ENCODE data around the gene DYNC2H1.

The DYNC2H1 gene

GRCh38 chr11:103378931-103379330, 269.7 kb downstream of the DYNC2H1 start:
- DNase-seq: no peak

GRCh38 chr11:103380031-103380430, 270.8 kb downstream of the DYNC2H1 start:
- no peak for DNase-seq

GRCh38 chr11:103384652-103385051, 275.4 kb downstream of the DYNC2H1 start:
- DNase-seq: no peak

- DNase-seq: no peak
Measured at GRCh38 chr11:103395612-103396011, 286.4 kb downstream of the DYNC2H1 start.

GRCh38 chr11:103396237-103396636, 287.0 kb downstream of the DYNC2H1 start:
- DNase-seq: no peak

- no peak for DNase-seq
Measured at GRCh38 chr11:103397369-103397768, 288.1 kb downstream of the DYNC2H1 start.

GRCh38 chr11:103398829-103399228, 289.6 kb downstream of the DYNC2H1 start:
- no peak for DNase-seq

- no peak for DNase-seq
Measured at GRCh38 chr11:103406357-103406756, 297.1 kb downstream of the DYNC2H1 start.

- DNase-seq: no peak
Measured at GRCh38 chr11:103407641-103408040, 298.4 kb downstream of the DYNC2H1 start.

GRCh38 chr11:103413266-103413888, 304.2 kb downstream of the DYNC2H1 start:
- DNase-seq: no peak

- no peak for DNase-seq
Measured at GRCh38 chr11:103418014-103418413, 308.8 kb downstream of the DYNC2H1 start.

GRCh38 chr11:103420593-103420992, 311.4 kb downstream of the DYNC2H1 start:
- no peak for DNase-seq

GRCh38 chr11:103433386-103434072, 324.3 kb downstream of the DYNC2H1 start:
- DNase-seq: no peak

- no peak for DNase-seq
Measured at GRCh38 chr11:103434073-103434411, 324.8 kb downstream of the DYNC2H1 start.

GRCh38 chr11:103436131-103436770, 327.0 kb downstream of the DYNC2H1 start:
- no peak for DNase-seq

GRCh38 chr11:103441021-103441420, 331.8 kb downstream of the DYNC2H1 start:
- no peak for DNase-seq

GRCh38 chr11:103448966-103449365, 339.7 kb downstream of the DYNC2H1 start:
- DNase-seq: no peak

GRCh38 chr11:103450241-103450640, 341.0 kb downstream of the DYNC2H1 start:
- DNase-seq: no peak

- no peak for DNase-seq
Measured at GRCh38 chr11:103453126-103453525, 343.9 kb downstream of the DYNC2H1 start.

GRCh38 chr11:103453915-103454709, 344.9 kb downstream of the DYNC2H1 start:
- DNase-seq: no peak

GRCh38 chr11:103464420-103464819, 355.2 kb downstream of the DYNC2H1 start:
- DNase-seq: no peak

- DNase-seq: no peak
Measured at GRCh38 chr11:103465555-103466140, 356.4 kb downstream of the DYNC2H1 start.

- DNase-seq: no peak
Measured at GRCh38 chr11:103471546-103471945, 362.3 kb downstream of the DYNC2H1 start.
